ENCODE measurements around the gene MRPL48.

- TF ChIP-seq RELA (CRISPR knock-in tag; IDR thresholded peaks at IDR 0.05; ENCODE audit: borderline replicate concordance) (no peak), USF2 (CRISPR knock-in tag; IDR thresholded peaks at IDR 0.05) (no peak), ATF3 (CRISPR knock-in tag; conservative IDR thresholded peaks at IDR 0.05) (no peak), E2F5 (CRISPR knock-in tag; IDR thresholded peaks at IDR 0.05) (no peak), NR1H2 (CRISPR knock-in tag; IDR thresholded peaks at IDR 0.05) (no peak), ZNF219 (CRISPR knock-in tag; IDR thresholded peaks at IDR 0.05; ENCODE audit: borderline replicate concordance) (no peak), ETV6 (CRISPR knock-in tag; IDR thresholded peaks at IDR 0.05) (no peak), ATF1 (CRISPR knock-in tag; IDR thresholded peaks at IDR 0.05) (no peak)
- TF ChIP-seq, protein P1, sequence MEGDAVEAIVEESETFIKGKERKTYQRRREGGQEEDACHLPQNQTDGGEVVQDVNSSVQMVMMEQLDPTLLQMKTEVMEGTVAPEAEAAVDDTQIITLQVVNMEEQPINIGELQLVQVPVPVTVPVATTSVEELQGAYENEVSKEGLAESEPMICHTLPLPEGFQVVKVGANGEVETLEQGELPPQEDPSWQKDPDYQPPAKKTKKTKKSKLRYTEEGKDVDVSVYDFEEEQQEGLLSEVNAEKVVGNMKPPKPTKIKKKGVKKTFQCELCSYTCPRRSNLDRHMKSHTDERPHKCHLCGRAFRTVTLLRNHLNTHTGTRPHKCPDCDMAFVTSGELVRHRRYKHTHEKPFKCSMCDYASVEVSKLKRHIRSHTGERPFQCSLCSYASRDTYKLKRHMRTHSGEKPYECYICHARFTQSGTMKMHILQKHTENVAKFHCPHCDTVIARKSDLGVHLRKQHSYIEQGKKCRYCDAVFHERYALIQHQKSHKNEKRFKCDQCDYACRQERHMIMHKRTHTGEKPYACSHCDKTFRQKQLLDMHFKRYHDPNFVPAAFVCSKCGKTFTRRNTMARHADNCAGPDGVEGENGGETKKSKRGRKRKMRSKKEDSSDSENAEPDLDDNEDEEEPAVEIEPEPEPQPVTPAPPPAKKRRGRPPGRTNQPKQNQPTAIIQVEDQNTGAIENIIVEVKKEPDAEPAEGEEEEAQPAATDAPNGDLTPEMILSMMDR (IDR thresholded peaks at IDR 0.05) = no peak
- TF ChIP-seq, protein P2, sequence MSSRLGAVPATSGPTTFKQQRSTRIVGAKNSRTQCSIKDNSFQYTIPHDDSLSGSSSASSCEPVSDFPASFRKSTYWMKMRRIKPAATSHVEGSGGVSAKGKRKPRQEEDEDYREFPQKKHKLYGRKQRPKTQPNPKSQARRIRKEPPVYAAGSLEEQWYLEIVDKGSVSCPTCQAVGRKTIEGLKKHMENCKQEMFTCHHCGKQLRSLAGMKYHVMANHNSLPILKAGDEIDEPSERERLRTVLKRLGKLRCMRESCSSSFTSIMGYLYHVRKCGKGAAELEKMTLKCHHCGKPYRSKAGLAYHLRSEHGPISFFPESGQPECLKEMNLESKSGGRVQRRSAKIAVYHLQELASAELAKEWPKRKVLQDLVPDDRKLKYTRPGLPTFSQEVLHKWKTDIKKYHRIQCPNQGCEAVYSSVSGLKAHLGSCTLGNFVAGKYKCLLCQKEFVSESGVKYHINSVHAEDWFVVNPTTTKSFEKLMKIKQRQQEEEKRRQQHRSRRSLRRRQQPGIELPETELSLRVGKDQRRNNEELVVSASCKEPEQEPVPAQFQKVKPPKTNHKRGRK (CRISPR knock-in tag; IDR thresholded peaks at IDR 0.05; ENCODE audit: borderline replicate concordance) = no peak
- TF ChIP-seq, protein P3, sequence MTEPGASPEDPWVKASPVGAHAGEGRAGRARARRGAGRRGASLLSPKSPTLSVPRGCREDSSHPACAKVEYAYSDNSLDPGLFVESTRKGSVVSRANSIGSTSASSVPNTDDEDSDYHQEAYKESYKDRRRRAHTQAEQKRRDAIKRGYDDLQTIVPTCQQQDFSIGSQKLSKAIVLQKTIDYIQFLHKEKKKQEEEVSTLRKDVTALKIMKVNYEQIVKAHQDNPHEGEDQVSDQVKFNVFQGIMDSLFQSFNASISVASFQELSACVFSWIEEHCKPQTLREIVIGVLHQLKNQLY (CRISPR knock-in tag; IDR thresholded peaks at IDR 0.05) = no peak
Observed at GRCh38 chr11:73818846-73819245, 31.2 kb downstream of the MRPL48 start.
